ENCODE measurements around the gene PLXNA2.

Gene PLXNA2

DNA sequence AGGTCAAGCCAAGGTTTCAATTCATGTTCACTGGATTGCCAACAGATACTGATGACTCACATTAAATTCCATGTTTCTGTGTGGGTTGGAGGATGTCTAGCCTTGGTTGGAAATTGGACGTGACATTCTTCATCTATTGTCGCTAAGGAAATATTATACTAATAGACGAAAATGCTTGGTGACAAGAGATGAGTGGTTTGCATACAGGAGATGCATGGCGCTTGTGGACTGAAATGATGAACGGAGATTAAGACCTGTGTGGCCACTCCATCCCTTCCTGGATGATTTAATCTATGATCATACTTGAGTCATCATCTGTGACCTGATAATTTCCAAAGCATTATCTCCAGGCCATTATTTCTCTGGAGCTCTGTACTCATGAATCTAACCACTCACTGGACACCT is 236.2 kb downstream of the PLXNA2 start:
- TF ChIP-seq, protein P1, sequence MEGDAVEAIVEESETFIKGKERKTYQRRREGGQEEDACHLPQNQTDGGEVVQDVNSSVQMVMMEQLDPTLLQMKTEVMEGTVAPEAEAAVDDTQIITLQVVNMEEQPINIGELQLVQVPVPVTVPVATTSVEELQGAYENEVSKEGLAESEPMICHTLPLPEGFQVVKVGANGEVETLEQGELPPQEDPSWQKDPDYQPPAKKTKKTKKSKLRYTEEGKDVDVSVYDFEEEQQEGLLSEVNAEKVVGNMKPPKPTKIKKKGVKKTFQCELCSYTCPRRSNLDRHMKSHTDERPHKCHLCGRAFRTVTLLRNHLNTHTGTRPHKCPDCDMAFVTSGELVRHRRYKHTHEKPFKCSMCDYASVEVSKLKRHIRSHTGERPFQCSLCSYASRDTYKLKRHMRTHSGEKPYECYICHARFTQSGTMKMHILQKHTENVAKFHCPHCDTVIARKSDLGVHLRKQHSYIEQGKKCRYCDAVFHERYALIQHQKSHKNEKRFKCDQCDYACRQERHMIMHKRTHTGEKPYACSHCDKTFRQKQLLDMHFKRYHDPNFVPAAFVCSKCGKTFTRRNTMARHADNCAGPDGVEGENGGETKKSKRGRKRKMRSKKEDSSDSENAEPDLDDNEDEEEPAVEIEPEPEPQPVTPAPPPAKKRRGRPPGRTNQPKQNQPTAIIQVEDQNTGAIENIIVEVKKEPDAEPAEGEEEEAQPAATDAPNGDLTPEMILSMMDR (IDR thresholded peaks at IDR 0.05; ENCODE audit: low read depth, low read length) = no peak
- H3K4me3 ChIP-seq (ENCODE audit: low read depth, low read length) = no peak overlapping the region

DNA sequence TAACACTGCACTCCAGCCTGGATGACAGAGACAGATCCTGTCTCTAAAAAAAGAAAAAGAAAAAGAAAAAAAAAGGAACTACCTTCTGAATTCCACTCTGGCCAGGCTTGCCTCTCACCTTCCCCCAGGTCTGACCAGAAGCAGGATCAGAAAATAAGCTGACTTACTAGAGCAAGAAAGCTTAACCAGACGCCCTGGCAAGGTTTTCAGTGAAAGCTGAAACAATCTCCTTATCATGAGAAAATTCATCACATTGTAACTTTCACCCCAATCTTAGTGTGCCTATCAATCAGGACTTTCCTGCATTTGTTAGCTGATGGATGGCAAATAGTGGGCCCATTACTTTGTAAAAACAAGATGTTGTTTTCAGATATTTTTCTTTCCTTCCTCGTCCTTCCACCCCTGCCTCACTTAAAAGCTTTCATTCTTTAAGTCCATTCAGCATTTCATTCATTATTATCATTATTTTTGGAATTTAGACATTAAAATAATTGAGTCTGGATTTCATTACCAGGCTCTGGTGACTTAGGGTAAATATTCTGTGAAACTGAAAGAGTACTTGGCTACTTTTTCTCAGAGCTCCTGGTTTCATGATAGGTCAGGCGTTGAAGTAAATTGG is 236.8 kb downstream of the PLXNA2 start:
- TF ChIP-seq, protein P1 (IDR thresholded peaks at IDR 0.05; ENCODE audit: low read depth, low read length) = no peak

DNA sequence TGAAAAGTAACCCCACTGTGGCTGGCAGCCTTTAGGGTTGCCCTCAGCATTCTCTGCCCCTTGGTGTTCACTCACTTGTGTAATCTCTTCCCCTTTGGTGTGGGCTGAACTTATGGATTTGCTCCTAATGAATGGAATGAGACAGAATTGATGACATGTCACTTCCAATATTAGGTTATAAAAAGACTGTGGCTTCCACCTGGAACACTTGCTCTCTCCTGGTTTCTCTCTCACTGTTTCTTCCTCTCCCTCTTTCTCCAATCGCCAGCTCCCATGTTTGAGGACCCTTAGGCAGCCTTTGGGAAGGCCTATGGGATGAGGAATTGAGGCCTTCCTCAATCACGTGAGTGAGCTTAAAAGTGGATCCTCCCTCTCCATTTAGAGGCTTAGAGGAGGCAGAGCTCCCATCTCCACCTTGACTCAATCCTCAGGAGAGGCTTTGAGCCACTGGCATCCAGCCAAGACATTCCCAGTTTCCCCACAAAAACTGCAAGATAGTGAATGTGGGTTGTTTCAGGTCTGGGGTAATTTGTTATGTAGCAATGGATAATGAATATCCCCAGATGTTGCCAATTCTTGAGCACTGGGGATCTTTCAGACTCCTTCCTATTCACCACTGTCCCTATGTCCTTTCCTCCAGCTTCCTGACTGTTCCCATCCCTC is 237.8 kb downstream of the PLXNA2 start:
- no peak overlapping the region for H3K4me3 ChIP-seq (ENCODE audit: low read depth, low read length)
- TF ChIP-seq, protein P1 (IDR thresholded peaks at IDR 0.05; ENCODE audit: low read depth, low read length) = no peak

More for the DNA sequence above, 236.8 kb downstream of the PLXNA2 start:
- no peak overlapping the region for H3K4me3 ChIP-seq (ENCODE audit: low read depth, low read length)

DNA sequence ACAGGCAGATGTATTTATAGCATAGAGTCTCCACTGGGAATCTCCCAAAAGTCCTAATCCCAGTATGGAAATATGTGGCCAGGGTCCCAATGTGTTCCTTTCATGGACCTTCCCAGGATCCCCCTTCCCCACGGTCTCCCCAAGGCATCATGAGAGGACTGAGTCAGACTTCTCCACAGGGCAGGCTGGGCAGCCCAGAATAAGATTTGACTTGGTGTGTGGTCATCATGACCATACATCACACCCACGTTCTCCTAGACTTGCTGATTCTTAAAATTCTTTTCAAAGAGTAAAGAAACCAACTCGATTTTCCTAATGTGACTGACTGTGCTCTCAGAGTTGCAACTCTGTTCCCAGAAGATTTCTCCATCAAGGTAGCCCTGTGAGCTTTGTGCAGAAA is 239.3 kb downstream of the PLXNA2 start:
- no peak overlapping the region for H3K4me3 ChIP-seq (ENCODE audit: low read depth, low read length)
- TF ChIP-seq, protein P1 (IDR thresholded peaks at IDR 0.05; ENCODE audit: low read depth, low read length) = no peak

DNA sequence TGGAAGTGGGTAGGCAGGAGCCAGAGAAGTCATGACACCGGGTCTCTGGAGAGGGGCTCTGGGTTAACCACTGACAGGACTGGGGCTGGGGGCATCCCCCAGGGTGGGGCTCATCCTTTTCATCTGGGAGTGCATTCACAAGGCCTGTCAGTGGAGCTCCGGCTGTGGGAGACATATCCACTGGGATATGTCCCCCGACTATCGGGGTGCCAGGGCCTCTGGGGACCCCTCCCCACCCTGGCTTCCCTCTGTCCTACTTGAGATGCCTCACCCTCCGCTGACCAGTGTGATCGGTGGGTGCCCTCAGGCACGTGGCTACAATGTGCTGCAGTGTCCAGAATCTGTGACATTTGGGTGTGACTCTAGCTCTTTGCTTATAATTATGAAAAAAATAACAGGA is 240.9 kb downstream of the PLXNA2 start:
- H3K4me3 ChIP-seq (ENCODE audit: low read depth, low read length) = no peak overlapping the region
- TF ChIP-seq, protein P1 (IDR thresholded peaks at IDR 0.05; ENCODE audit: low read depth, low read length) = no peak

DNA sequence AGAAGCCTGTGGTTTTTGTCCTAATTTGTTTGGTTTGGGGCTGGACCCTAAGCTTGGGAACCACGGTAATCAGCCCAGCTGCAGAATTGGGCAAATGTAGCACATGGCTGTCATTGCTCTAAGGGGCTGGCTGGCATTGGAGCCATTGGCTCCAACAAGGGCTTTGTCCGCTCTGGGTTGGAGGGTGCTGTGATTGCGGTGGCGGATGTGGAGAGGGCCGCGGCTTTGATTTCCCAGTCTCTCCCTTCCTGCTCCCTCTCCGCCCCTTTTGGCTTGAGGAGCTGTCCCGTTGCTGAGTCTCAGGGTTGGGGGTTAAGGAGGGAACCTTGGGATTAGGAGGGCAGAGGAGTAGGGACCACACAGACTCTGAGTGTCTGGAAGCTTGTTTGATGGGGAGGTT is 241.5 kb downstream of the PLXNA2 start:
- H3K4me3 ChIP-seq (ENCODE audit: low read depth, low read length) = no peak overlapping the region
- TF ChIP-seq, protein P1 (IDR thresholded peaks at IDR 0.05; ENCODE audit: low read depth, low read length) = no peak

DNA sequence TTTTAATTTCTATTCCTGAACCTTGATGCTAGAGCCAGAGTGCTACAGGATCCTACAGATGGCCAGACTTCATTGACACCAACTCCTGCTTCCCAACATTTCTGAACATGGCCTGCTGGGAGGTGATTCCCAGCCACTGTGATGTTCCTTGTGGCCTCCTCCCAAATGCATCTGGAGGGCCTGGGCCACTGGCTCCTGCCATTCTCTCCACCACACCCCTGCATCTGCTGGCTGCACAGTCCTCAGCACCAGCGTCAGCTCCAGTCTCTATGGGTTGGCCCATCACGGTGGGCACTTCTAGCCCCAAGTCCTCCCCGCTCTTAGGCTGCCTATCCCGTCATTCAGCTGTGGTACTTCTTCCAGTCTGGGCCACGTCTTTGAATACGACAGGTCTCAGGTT is 242.1 kb downstream of the PLXNA2 start:
- H3K4me3 ChIP-seq (ENCODE audit: low read depth, low read length) = no peak overlapping the region
- TF ChIP-seq, protein P1 (IDR thresholded peaks at IDR 0.05; ENCODE audit: low read depth, low read length) = no peak

Data from WI38 (cell line).